GM21619 (cell line): Measurements from ENCODE around the gene ORMDL3.
"Not testable (repeated sequence)": the region's sequence is repeated elsewhere in the genome, so short reads cannot be mapped to it uniquely, and the experiment has no call there.

Experiments used
- ATAC-seq: cut with Tn5 transposase; IDR thresholded peaks from one replicate; pipeline ENCODE4 v1.9.1; 2021; ENCODE audit not compliant: unreplicated experiment

ORMDL3 gene

GRCh38 chr17:39925282-39926134, 1.9 kb downstream of the ORMDL3 start:
- ATAC-seq, result no peak

GRCh38 chr17:39924691-39925055, 2.7 kb downstream of the ORMDL3 start:
- no peak for ATAC-seq

- ATAC-seq, result no peak
These were observed 3.3 kb downstream of the ORMDL3 start for GRCh38 chr17:39923836-39924690.

GRCh38 chr17:39923230-39923629, 4.2 kb downstream of the ORMDL3 start:
- no peak for ATAC-seq

- ATAC-seq, result no peak
These were observed 5.4 kb downstream of the ORMDL3 start for GRCh38 chr17:39922006-39922405.

- no peak for ATAC-seq
These were observed 6.1 kb downstream of the ORMDL3 start for GRCh38 chr17:39921323-39921722.

- ATAC-seq, result no peak
These were observed 6.9 kb downstream of the ORMDL3 start for GRCh38 chr17:39920218-39921210.

- ATAC-seq, result no peak
These were observed 8.2 kb downstream of the ORMDL3 start for GRCh38 chr17:39919087-39919683.

GRCh38 chr17:39916918-39917317, 10.5 kb downstream of the ORMDL3 start:
- ATAC-seq, result no peak

- ATAC-seq, result no peak
These were observed 11.8 kb downstream of the ORMDL3 start for GRCh38 chr17:39915559-39915958.

- ATAC-seq, result no peak
These were observed 13.4 kb downstream of the ORMDL3 start for GRCh38 chr17:39913989-39914388.

- no peak for ATAC-seq
These were observed 18.5 kb downstream of the ORMDL3 start for GRCh38 chr17:39908789-39909352.

GRCh38 chr17:39904990-39905288, 22.5 kb downstream of the ORMDL3 start:
- no peak for ATAC-seq

- ATAC-seq, result no peak
These were observed 24.1 kb downstream of the ORMDL3 start for GRCh38 chr17:39903158-39903884.

GRCh38 chr17:39902027-39902426, 25.4 kb downstream of the ORMDL3 start:
- ATAC-seq, result not testable (repeated sequence)

GRCh38 chr17:39899215-39899614, 28.2 kb downstream of the ORMDL3 start:
- no peak for ATAC-seq

GRCh38 chr17:39898088-39898487, 29.3 kb downstream of the ORMDL3 start:
- no peak for ATAC-seq

GRCh38 chr17:39894681-39895376, 32.6 kb downstream of the ORMDL3 start:
- ATAC-seq, result no peak

- ATAC-seq, result no peak
These were observed 38.2 kb downstream of the ORMDL3 start for GRCh38 chr17:39889200-39889599.
